D721Med (cell line): ENCODE results near the gene ZNF83.
"Not testable (repeated sequence)": the region's sequence is repeated elsewhere in the genome, so short reads cannot be mapped to it uniquely, and the experiment has no call there.

Experiments
- DNase-seq: peaks from one replicate; pipeline ENCODE4 v3.0.0; 2011; ENCODE audit warnings: low spot score; ENCODE audit not compliant: insufficient read length
- FAIRE-seq: peaks from 2 replicates; lab custom pipeline; 2011; peaks lifted over from hg19 to GRCh38; lab: Jason Lieb, UNC
- TF ChIP-seq, protein P1 (sequence below): IDR thresholded peaks from 2 replicates; pipeline ENCODE4 v1.5.1; 2012; ENCODE audit warnings: mild to moderate bottlenecking, control low read depth; ENCODE audit not compliant: insufficient read depth; ENCODE audit errors: missing control alignments

ZNF83 gene

DNA sequence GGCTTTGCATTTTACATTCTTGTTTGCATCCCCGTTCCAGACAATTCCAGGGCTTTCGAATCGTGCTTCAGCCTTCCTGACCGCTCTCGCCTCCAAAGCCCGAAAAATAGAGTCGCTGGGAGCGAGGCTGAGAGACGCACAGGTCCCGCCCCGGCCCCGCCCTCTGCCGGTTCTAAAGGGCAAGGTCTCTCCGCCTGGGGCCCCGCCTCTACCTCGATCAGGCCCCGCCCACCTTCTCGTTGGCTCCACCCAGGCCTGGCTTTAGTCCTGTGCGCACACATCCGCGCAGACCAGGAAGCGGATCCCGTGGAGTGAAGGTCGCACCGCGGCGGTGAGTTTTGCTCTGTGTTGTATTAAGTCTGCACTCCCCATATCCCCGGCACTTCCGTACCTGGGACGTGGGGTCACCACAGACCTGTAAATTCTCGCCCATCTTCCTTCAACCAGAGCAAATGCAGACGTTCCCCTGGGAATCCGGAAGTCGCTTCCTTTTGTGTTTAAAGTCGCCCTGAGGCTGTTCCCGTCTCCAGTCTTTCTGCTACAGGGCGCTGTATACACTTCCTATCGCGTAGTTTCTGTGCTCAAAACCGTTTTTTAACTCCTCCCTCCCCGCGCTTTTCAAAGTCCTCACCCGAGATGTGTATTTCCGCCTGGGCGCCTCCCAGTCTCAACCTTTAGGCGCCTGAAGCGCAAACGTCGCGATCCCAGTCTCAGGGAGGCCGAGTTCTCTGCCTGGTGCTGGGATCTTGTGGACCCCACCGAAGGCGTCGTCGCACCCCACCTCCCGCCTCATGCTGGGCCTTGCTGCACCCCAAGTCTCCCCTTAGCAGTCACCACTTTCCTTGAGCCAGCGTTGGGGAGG lies 67.9 kb downstream of the ZNF83 start, which contains the start of gene ZNF701:
ZNF701 (plus strand) TSS at position 288 of the 862 bp plus-strand sequence. CDS start 3,861 bp downstream, outside the sequence.
- FAIRE-seq: no peak
- DNase-seq: peak; percentile 66
- TF ChIP-seq, protein P1, sequence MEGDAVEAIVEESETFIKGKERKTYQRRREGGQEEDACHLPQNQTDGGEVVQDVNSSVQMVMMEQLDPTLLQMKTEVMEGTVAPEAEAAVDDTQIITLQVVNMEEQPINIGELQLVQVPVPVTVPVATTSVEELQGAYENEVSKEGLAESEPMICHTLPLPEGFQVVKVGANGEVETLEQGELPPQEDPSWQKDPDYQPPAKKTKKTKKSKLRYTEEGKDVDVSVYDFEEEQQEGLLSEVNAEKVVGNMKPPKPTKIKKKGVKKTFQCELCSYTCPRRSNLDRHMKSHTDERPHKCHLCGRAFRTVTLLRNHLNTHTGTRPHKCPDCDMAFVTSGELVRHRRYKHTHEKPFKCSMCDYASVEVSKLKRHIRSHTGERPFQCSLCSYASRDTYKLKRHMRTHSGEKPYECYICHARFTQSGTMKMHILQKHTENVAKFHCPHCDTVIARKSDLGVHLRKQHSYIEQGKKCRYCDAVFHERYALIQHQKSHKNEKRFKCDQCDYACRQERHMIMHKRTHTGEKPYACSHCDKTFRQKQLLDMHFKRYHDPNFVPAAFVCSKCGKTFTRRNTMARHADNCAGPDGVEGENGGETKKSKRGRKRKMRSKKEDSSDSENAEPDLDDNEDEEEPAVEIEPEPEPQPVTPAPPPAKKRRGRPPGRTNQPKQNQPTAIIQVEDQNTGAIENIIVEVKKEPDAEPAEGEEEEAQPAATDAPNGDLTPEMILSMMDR: no peak

DNA sequence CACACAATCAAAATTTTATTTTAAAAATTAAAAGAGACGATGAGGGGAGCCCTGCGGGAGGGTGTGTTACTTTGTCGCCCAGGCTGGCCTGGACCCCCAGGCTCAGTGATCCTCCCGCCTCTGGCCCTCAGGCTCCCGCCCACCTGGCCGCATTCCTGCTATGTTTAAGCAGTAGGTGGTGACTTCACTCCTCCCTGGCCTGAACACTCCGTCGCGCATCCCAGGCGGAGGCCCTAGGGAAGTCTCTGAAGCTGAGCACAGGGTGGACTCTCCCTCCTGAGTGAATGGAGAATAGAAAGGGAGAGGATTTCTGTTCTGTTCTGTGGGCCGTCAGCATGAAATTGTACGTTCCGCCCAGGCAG lies 68.5 kb downstream of the ZNF83 start:
- not testable (repeated sequence) for DNase-seq, FAIRE-seq

DNA sequence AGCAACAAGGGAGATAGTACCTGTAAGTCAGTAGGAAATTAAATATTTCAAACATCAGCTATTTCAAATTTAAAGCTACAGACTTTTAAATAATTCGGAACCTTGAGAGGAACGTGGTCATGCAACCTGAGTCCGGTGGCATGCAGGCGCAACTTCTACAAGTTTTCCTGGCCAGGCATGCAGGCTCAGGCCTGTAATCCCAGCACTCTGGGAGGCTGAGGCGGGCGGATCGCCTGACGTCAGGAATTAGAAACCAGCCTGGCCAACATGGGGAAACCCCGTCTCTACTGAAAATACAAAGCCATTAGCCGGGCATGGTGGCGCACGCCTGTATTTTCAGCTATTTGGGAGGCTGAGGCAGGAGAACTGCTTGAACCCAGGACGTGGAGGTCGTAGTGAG lies 70.2 kb downstream of the ZNF83 start:
- FAIRE-seq (no peak), DNase-seq (no peak)
- TF ChIP-seq, protein P1: no peak

DNA sequence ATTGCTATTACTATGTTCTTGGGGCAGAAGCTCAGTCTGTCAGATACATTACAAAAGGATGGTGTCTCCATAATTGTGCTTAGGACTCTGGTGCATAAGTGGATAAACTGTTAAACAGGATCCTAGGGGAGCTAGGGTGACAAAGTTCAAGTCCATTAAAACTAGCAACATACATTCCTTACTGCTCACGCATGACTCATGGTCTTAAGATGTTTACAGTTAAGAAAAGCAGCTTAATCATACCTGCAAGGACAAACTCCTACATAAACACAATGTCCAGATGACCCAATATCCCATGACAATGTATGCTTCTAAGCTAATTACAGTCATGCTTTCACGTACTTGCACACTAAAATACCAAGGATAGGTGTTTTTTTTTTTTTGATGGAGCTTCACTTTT lies 71.6 kb downstream of the ZNF83 start:
- TF ChIP-seq, protein P1: no peak
- DNase-seq: no peak
- FAIRE-seq: no peak

DNA sequence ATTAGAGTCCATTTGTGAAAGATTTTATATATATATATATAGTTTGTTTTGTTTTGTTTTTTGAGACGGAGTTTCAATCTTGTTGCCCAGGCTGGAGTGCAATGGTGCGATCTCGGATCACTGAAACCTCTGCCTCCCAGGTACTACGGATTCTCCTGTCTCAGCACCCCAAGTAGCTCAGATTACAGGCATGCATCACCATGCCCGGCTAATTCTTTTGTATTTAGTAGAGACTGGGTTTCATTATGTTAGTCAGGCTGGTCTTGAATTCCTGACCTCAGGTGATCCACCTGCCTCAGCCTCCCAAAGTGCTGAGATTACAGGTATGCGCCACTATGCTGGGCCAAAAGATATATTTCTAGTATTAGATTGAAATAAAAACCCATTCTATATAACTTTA lies 72.0 kb downstream of the ZNF83 start:
- FAIRE-seq (no peak), DNase-seq (no peak)
- TF ChIP-seq, protein P1: no peak
